ENCODE measurements around the gene COL26A1. TPM values are rescaled to one million over a fixed set of nuclear protein-coding genes. Genes with fewer than 3 reads are reported as not detected.

COL26A1 gene
- total RNA-seq, 4 donors from 2014 or later: 0.20 to 0.30 (median 0.21) TPM; not detected in 1

DNA sequence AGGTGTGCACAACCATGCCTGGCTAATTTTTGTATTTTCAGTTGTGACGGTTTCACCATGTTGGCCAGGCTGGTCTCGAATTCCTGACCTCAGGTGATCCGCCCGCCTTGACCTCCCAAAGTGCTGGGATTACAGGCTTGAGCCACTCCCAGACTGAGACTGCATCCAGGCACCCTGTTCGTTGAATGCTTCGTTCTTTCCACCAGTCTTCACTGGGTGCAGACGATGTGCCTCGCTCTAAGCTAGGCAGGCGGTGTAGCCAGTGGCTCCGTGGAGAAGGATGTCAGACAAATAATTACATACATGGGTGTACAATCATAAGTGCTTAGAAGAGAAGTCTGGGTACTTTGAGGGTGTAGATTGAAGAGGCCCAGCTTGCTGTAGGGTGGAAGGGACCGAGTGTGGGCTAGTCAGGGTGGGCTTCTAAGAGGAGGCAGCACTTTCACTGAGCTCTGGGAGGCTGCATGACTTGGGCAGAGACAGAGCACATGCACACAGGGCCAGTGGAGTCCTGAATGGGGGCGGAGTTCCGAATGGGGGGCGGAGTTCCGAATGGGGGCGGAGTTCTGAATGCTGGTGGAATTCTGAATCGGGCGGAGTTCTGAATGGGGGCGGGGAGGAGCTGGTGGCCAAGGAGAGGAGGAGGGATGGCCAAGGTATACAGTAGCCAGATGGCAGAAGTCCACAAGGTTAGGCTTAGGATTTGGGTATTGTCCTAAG lies 74.3 kb downstream of the COL26A1 start:
- 62 to 67% methylated on average over 19 of the region's 19 CpGs for whole genome bisulfite sequencing, 2 donors
- peaks cover 0 to 28% of the 10 kb centered on the region in 2 donors for H3K27me3 ChIP-seq

DNA sequence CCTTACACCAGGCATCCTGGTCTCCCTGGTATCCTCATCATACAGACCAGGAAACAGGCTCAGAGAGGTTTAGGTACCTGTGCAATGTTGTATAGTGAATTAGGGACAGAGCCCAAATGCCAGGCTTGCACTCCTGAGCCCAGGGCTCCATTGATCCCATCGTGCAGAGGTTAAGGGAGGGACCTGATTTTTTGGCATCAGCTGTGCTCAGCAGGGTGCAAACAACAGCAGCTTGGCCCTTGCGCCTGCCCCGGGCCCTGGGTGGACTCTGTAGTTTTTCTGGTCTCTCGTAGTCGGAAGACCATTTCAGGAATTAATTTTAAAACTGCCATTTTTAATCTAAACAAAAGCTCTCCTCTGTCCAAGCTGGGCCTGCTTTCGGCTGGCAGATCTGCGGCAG lies 79.2 kb downstream of the COL26A1 start:
- H3K27ac ChIP-seq: no peak overlapping the region
- H3K4me3 ChIP-seq: no peak overlapping the region
- peaks cover 0 to 1% of the 10 kb centered on the region in 2 donors for H3K27me3 ChIP-seq
- H3K36me3 ChIP-seq: no peaks in the 10 kb centered on the region
- TF ChIP-seq POLR2A (IDR thresholded peaks at IDR 0.05): no peak
- TF ChIP-seq, protein P1, sequence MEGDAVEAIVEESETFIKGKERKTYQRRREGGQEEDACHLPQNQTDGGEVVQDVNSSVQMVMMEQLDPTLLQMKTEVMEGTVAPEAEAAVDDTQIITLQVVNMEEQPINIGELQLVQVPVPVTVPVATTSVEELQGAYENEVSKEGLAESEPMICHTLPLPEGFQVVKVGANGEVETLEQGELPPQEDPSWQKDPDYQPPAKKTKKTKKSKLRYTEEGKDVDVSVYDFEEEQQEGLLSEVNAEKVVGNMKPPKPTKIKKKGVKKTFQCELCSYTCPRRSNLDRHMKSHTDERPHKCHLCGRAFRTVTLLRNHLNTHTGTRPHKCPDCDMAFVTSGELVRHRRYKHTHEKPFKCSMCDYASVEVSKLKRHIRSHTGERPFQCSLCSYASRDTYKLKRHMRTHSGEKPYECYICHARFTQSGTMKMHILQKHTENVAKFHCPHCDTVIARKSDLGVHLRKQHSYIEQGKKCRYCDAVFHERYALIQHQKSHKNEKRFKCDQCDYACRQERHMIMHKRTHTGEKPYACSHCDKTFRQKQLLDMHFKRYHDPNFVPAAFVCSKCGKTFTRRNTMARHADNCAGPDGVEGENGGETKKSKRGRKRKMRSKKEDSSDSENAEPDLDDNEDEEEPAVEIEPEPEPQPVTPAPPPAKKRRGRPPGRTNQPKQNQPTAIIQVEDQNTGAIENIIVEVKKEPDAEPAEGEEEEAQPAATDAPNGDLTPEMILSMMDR (IDR thresholded peaks at IDR 0.05): no peak
- TF ChIP-seq EP300 (IDR thresholded peaks at IDR 0.05): no peak
- 29 to 37% methylated on average over 7 of the region's 7 CpGs for WGBS, 2 donors
- peaks cover 0 to 5% (median 0%) of the 10 kb centered on the region in 4 donors for H3K4me1 ChIP-seq
- no peaks in the 10 kb centered on the region for H3K9me3 ChIP-seq
- no peak for DNase-seq (ENCODE audit: low spot score in 2 of 2)

More for the DNA sequence above, 74.3 kb downstream of the COL26A1 start:
- TF ChIP-seq, protein P1 (IDR thresholded peaks at IDR 0.05): no peak
- TF ChIP-seq POLR2A (IDR thresholded peaks at IDR 0.05) (no peak), EP300 (IDR thresholded peaks at IDR 0.05) (no peak)
- Histone ChIP-seq H3K4me3 (no peak overlapping the region), H3K27ac (no peak overlapping the region), H3K36me3 (no peaks in the 10 kb centered on the region), H3K4me1 (peaks cover 0 to 3% (median 0%) of the 10 kb centered on the region in 4 donors), H3K9me3 (peaks cover 0 to 6% (median 0%) of the 10 kb centered on the region in 4 donors)
- no peak for DNase-seq (ENCODE audit: low spot score in 2 of 2)

DNA sequence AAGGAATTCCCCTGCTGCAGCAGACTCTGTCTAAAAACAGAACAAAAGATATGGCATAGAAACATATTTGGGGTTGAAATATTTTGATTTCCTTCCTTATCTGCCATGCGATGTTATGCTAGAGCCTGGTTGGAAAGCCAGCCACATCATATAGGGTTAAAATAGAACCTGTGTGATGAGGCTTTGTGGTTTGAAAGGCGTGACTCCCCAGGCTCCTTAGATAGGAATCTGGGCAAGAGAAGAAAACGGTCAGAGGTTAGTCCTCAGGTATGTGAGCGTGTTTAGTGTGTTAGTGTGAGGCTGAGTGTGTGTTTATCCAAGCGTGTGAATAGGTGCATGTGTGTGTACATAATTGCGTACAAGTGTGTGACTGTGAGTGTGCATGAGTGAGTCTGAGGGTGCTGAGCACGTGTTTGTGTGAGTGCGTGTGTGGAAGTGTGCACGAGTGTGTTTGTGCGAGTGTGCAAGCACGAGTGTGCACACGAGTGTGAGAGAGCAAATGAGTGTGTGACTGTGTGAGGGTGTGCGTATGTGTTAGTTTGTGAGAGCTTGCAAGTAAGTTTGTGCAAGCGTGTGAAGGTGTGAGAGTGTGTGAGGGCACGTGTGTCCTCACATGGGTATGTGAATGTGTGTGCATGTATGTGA lies 79.9 kb downstream of the COL26A1 start:
- H3K4me3 ChIP-seq: no peak overlapping the region
- no peaks in the 10 kb centered on the region for H3K27me3 ChIP-seq
- H3K9me3 ChIP-seq: no peaks in the 10 kb centered on the region
- TF ChIP-seq EP300 (IDR thresholded peaks at IDR 0.05) (no peak), POLR2A (IDR thresholded peaks at IDR 0.05) (no peak)
- TF ChIP-seq, protein P1 (IDR thresholded peaks at IDR 0.05): no peak
- peaks cover 0 to 5% (median 0%) of the 10 kb centered on the region in 4 donors for H3K4me1 ChIP-seq
- no peak for DNase-seq (ENCODE audit: low spot score in 2 of 2)
- no peaks in the 10 kb centered on the region for H3K36me3 ChIP-seq
- H3K27ac ChIP-seq: no peak overlapping the region
- 54 to 59% methylated on average over 15 of the region's 15 CpGs for WGBS, 2 donors

DNA sequence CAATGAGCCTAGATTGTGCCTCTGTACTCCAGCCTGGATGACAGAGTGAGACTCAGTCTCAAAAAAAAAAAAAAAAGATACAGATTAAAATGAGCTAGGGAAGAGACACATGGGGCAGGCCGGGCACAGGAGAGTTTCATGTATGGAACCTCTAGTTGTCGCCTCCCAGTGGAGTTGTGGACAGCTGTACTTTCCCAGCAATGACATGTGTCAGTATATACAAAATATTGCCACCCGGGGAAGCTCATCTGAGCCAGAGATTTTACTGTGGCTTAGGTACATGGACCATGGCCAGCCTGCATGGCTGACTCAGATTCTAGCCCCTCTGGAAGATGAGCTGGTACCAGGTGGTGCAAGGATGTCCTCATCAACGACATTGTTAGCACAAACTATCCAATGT lies 87.4 kb downstream of the COL26A1 start:
- Histone ChIP-seq H3K9me3 (no peaks in the 10 kb centered on the region), H3K36me3 (no peaks in the 10 kb centered on the region), H3K4me1 (no peaks in the 10 kb centered on the region), H3K27me3 (no peaks in the 10 kb centered on the region), H3K27ac (no peak overlapping the region), H3K4me3 (no peak overlapping the region)
- WGBS, 2 donors: 87 to 90% methylated on average over 4 of the region's 4 CpGs
- no peak for DNase-seq (ENCODE audit: low spot score in 2 of 2)
- TF ChIP-seq POLR2A (IDR thresholded peaks at IDR 0.05): no peak
- TF ChIP-seq, protein P1 (IDR thresholded peaks at IDR 0.05): no peak
- TF ChIP-seq EP300 (IDR thresholded peaks at IDR 0.05): no peak

DNA sequence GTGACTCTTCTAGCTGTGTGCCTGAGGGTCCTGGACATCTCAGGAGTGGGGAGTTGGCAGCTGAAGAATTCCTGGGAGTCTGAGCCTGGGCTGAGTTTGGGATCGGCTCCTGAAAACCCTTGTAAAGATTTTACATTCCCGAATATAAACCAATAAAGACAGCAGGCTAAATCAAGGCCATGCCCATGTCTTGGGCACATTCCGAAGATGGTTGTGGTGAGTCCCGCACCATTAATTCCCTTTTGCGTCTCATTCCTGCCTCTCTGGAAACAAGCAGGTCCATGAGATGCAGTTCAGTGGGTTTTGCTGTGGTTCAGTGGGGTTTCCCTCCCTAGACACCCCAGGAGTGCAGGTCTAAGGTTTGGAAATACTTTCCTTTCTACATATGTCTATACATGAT lies 90.9 kb downstream of the COL26A1 start:
- no peaks in the 10 kb centered on the region for H3K27me3 ChIP-seq
- DNase-seq (ENCODE audit: low spot score in 2 of 2): no peak
- no peak for TF ChIP-seq EP300 (IDR thresholded peaks at IDR 0.05)
- TF ChIP-seq, protein P1 (IDR thresholded peaks at IDR 0.05): no peak
- TF ChIP-seq POLR2A (IDR thresholded peaks at IDR 0.05): no peak
- no peak overlapping the region for H3K27ac ChIP-seq
- H3K4me1 ChIP-seq: no peaks in the 10 kb centered on the region
- no peak overlapping the region for H3K4me3 ChIP-seq
- no peaks in the 10 kb centered on the region for H3K36me3 ChIP-seq
- H3K9me3 ChIP-seq: no peaks in the 10 kb centered on the region
- WGBS, 2 donors: 73 to 75% methylated on average over 5 of the region's 5 CpGs
